ENCODE measurements around the gene GPATCH4. TPM values are rescaled to one million over a fixed set of nuclear protein-coding genes. Genes with fewer than 3 reads are reported as not detected.

GPATCH4 gene
- total RNA-seq, 4 donors from 2014 or later, result 22.2 to 44.4 (median 29.6) TPM

DNA sequence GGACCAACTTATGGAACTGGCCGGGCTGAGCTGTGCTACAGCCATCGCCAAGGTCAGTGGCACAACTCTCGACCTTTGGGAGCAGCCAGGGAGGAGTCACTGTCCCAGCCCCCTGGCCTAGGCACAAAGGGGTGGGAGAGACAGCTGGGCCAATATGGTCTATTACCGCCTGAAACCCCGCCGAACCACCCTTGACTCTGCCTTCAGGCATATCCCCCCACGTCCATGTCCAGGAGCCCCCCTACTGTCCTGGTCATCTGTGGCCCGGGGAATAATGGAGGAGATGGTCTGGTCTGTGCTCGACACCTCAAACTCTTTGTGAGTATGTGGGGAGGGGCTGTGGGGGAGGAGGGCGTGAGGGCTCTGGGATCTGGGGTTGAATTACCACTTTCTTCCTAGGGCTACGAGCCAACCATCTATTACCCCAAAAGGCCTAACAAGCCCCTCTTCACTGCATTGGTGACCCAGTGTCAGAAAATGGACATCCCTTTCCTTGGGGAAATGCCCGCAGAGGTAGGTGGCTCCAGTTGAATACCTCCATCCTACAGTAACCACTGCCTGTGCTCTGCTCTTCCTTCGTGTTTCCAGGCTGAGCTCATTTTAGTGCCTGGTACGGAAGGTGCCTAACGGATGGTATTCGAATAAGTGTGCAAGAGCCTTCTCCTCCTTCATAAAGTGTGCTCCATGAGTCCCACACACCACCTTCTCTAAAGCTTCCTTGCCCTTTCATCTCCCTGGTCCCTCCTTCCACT is 8.9 kb downstream of the GPATCH4 start:
- 42 to 47% methylated on average over 15 to 16 of the region's 16 CpGs for WGBS, 2 donors
- peak overlapping the region; percentile 72 to 90 (median 87) for H3K27ac ChIP-seq

GRCh38 chr1:156591432-156592157 is 9.7 kb downstream of the GPATCH4 start, which contains the start of gene NAXE:
Gene NAXE, plus strand, starts transcription at chr1:156591776. Its CDS starts 29 bp downstream, at chr1:156591805.
- peak; percentile 17 to 71 for TF ChIP-seq POLR2A (IDR thresholded peaks at IDR 0.05)
- TF ChIP-seq, protein P1, sequence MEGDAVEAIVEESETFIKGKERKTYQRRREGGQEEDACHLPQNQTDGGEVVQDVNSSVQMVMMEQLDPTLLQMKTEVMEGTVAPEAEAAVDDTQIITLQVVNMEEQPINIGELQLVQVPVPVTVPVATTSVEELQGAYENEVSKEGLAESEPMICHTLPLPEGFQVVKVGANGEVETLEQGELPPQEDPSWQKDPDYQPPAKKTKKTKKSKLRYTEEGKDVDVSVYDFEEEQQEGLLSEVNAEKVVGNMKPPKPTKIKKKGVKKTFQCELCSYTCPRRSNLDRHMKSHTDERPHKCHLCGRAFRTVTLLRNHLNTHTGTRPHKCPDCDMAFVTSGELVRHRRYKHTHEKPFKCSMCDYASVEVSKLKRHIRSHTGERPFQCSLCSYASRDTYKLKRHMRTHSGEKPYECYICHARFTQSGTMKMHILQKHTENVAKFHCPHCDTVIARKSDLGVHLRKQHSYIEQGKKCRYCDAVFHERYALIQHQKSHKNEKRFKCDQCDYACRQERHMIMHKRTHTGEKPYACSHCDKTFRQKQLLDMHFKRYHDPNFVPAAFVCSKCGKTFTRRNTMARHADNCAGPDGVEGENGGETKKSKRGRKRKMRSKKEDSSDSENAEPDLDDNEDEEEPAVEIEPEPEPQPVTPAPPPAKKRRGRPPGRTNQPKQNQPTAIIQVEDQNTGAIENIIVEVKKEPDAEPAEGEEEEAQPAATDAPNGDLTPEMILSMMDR (IDR thresholded peaks at IDR 0.05), result peak in 2 of 5 experiments; percentile 7 to 23
- TF ChIP-seq EP300 (IDR thresholded peaks at IDR 0.05), result peak in 1 of 2 donors; percentile 51
- peak; percentile 53 to 54 for DNase-seq (ENCODE audit: low spot score in 2 of 2)
- peaks cover 0 to 17% (median 10%) of the 10 kb centered on the region in 4 donors for H3K4me1 ChIP-seq
- H3K9me3 ChIP-seq, result no peaks in the 10 kb centered on the region
- peak within 1 kb of the TSS; percentile 72 to 90 (median 87) for H3K27ac ChIP-seq
- H3K27me3 ChIP-seq, result no peaks in the 10 kb centered on the region
- 1% methylated on average over 23 to 42 of the region's 60 CpGs for WGBS, 2 donors
- H3K4me3 ChIP-seq, result peak within 1 kb of the TSS; percentile 66 to 92 (median 71)
- peaks cover 0 to 38% (median 4%) of the 10 kb centered on the region in 3 donors for H3K36me3 ChIP-seq

More for the DNA sequence above, 8.9 kb downstream of the GPATCH4 start:
- Histone ChIP-seq H3K4me1 (peaks cover 0 to 17% (median 10%) of the 10 kb centered on the region in 4 donors), H3K36me3 (peaks cover 0 to 46% (median 9%) of the 10 kb centered on the region in 3 donors), H3K27me3 (no peaks in the 10 kb centered on the region), H3K4me3 (peak overlapping the region; percentile 66 to 92 (median 71)), H3K9me3 (no peaks in the 10 kb centered on the region)
- no peak for DNase-seq (ENCODE audit: low spot score in 2 of 2)
- TF ChIP-seq, protein P1 (IDR thresholded peaks at IDR 0.05), result no peak
- no peak for TF ChIP-seq EP300 (IDR thresholded peaks at IDR 0.05)

- Histone ChIP-seq H3K9me3 (no peaks in the 10 kb centered on the region), H3K36me3 (peaks cover 0 to 34% (median 0%) of the 10 kb centered on the region in 3 donors), H3K27ac (peak overlapping the region; percentile 72 to 90 (median 87)), H3K27me3 (no peaks in the 10 kb centered on the region), H3K4me3 (peak overlapping the region; percentile 66 to 92 (median 71)), H3K4me1 (peaks cover 0 to 17% (median 10%) of the 10 kb centered on the region in 4 donors)
- no peak for DNase-seq (ENCODE audit: low spot score in 2 of 2)
- TF ChIP-seq, protein P1 (IDR thresholded peaks at IDR 0.05), result no peak
- TF ChIP-seq EP300 (IDR thresholded peaks at IDR 0.05), result no peak
- no peak for TF ChIP-seq POLR2A (IDR thresholded peaks at IDR 0.05)
- WGBS, 2 donors, result 15 to 23% methylated on average over 6 of the region's 6 CpGs
These were observed 10.2 kb downstream of the GPATCH4 start for GRCh38 chr1:156591181-156591431.

DNA sequence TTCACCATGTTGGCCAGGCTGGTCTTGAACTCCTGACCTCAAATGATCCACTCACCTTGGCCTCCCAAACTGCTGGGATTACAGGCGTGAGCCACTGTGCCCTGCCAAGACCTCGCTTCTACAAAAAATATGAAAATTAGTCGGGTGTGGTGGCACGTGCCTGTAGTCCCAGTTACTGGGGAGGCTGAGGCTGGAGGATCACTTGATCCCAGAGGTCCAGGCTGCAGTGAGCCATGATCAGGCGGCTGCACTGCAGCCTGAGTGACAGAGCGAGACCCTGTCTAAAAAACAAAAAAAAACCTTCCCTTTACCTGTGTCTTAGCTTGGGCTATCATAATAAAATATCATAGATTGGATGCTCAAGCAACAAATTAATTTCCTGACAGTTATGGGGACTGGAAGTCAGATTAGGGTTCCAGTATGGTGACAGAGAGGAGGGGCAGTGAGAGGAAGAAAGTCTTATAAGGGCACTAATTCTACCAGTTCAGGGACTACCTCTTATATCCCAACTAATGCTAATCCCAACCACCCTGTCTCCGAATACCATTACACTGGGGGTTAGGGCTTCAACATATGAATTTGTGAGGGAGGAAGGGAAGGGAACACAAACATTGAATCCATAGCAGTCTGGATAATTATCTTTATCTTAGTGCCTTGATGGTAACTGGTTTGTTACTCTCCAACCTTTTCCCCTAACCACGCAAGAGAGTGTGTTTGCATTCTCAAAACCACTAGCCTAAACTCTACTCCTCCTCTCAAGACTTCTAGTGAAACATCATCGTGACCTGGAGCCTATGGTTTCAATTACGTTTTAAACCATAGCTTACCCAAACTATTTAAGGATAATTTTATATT is 10.7 kb downstream of the GPATCH4 start:
- Histone ChIP-seq H3K4me3 (peak overlapping the region in 1 of 4 donors; percentile 92), H3K27me3 (no peaks in the 10 kb centered on the region), H3K36me3 (peaks cover 0 to 28% (median 0%) of the 10 kb centered on the region in 3 donors), H3K4me1 (peaks cover 0 to 17% (median 10%) of the 10 kb centered on the region in 4 donors), H3K27ac (peak overlapping the region; percentile 72 to 90 (median 87)), H3K9me3 (no peaks in the 10 kb centered on the region)
- 84 to 85% methylated on average over 10 of the region's 10 CpGs for WGBS, 2 donors
- TF ChIP-seq, protein P1 (IDR thresholded peaks at IDR 0.05), result no peak
- TF ChIP-seq EP300 (IDR thresholded peaks at IDR 0.05), result no peak
- TF ChIP-seq POLR2A (IDR thresholded peaks at IDR 0.05), result no peak
- no peak for DNase-seq (ENCODE audit: low spot score in 2 of 2)
